ENCODE results near the gene MALSU1. TPM values are rescaled to one million over a fixed set of nuclear protein-coding genes. Genes with fewer than 3 reads are reported as not detected.

MALSU1 gene
- total and polyA plus RNA-seq, 3 donors from 2014 or later, result 51.8 to 74.9 (median 63.8) TPM

GRCh38 chr7:23356726-23357125 is 57.6 kb downstream of the MALSU1 start:
- H3K27ac ChIP-seq, result no peak overlapping the region
- no peak for DNase-seq
- no peak overlapping the region for H3K4me3 ChIP-seq
- no peaks in the 10 kb centered on the region for H3K9me3 ChIP-seq
- no peaks in the 10 kb centered on the region for H3K4me1 ChIP-seq
- 82 to 91% methylated on average over 3 of the region's 3 CpGs for WGBS, 2 donors
- H3K27me3 ChIP-seq, result no peaks in the 10 kb centered on the region
- TF ChIP-seq CTCF (IDR thresholded peaks at IDR 0.05), result no peak
- intact Hi-C loops (cut with DNase I; ENCODE audit: low total_unique reads), result no loop called here
- no peaks in the 10 kb centered on the region for H3K36me3 ChIP-seq (ENCODE audit: low read depth, missing control alignments)

GRCh38 chr7:23357190-23358093 is 58.3 kb downstream of the MALSU1 start:
- 45 to 54% methylated on average over 6 of the region's 6 CpGs for WGBS, 2 donors
- Histone ChIP-seq H3K9me3 (no peaks in the 10 kb centered on the region), H3K27me3 (no peaks in the 10 kb centered on the region), H3K4me3 (no peak overlapping the region), H3K27ac (no peak overlapping the region), H3K36me3 (ENCODE audit: low read depth, missing control alignments) (no peaks in the 10 kb centered on the region), H3K4me1 (no peaks in the 10 kb centered on the region)
- intact Hi-C loops (cut with DNase I; ENCODE audit: low total_unique reads), result no loop called here
- DNase-seq, result no peak
- TF ChIP-seq CTCF (IDR thresholded peaks at IDR 0.05) (peak in 2 of 3 experiments; percentile 10 to 31), POLR2A (IDR thresholded peaks at IDR 0.05) (no peak)

GRCh38 chr7:23358152-23358674 is 59.1 kb downstream of the MALSU1 start:
- Histone ChIP-seq H3K27ac (no peak overlapping the region), H3K4me1 (no peaks in the 10 kb centered on the region), H3K27me3 (no peaks in the 10 kb centered on the region), H3K36me3 (ENCODE audit: low read depth, missing control alignments) (no peaks in the 10 kb centered on the region), H3K4me3 (no peak overlapping the region), H3K9me3 (no peaks in the 10 kb centered on the region)
- DNase-seq, result no peak
- TF ChIP-seq CTCF (IDR thresholded peaks at IDR 0.05) (no peak), POLR2A (IDR thresholded peaks at IDR 0.05) (no peak)
- 87 to 92% methylated on average over 2 of the region's 2 CpGs for WGBS, 2 donors
- intact Hi-C loops (cut with DNase I; ENCODE audit: low total_unique reads), result no loop called here

Other genes with a start within 250 kb of the MALSU1 start
- gene KLHL7, start 193.6 kb upstream of the MALSU1 start, total RNA-seq, result 100 to 1,000 TPM in 1 of 2 donors, 10 to 100 TPM in 1; 85.3 to 135 TPM
- gene KLHL7, start 193.6 kb upstream of the MALSU1 start, polyA plus RNA-seq (ENCODE audit: insufficient read depth, low read depth, low replicate concordance), result 113 TPM
- 10 to 100 TPM; 63.3 to 70.4 TPM for gene NUP42, start 117.3 kb upstream of the MALSU1 start, total RNA-seq
- gene NUP42, start 117.3 kb upstream of the MALSU1 start, polyA plus RNA-seq (ENCODE audit: insufficient read depth, low read depth, low replicate concordance), result 66.1 TPM
- 10 to 100 TPM; 15.6 to 33.6 TPM for gene GPNMB, start 52.6 kb upstream of the MALSU1 start, total RNA-seq
- gene GPNMB, start 52.6 kb upstream of the MALSU1 start, polyA plus RNA-seq (ENCODE audit: insufficient read depth, low read depth, low replicate concordance), result 81.9 TPM
- gene IGF2BP3, start 171.2 kb downstream of the MALSU1 start, total RNA-seq, result 10 to 100 TPM; 20.1 to 36.0 TPM
- gene IGF2BP3, start 171.2 kb downstream of the MALSU1 start, polyA plus RNA-seq (ENCODE audit: insufficient read depth, low read depth, low replicate concordance), result 17.8 TPM
- gene TRA2A, start 232.6 kb downstream of the MALSU1 start, total RNA-seq, result 10 to 100 TPM; 62.8 to 76.1 TPM
- gene TRA2A, start 232.6 kb downstream of the MALSU1 start, polyA plus RNA-seq (ENCODE audit: insufficient read depth, low read depth, low replicate concordance), result 60.9 TPM

All from testis (tissue), 3 donors.